ENCODE data around the gene KRT1.

- no peak for TF ChIP-seq CTCF (IDR thresholded peaks at IDR 0.05)
- no peak for TF ChIP-seq ZFX (IDR thresholded peaks at IDR 0.05; ENCODE audit: borderline replicate concordance)
These were observed 3.1 kb downstream of the KRT1 start for GRCh38 chr12:52677126-52677525.
